ENCODE measurements around the gene CCSER1. TPM values are rescaled to one million over a fixed set of nuclear protein-coding genes. Genes with fewer than 3 reads are reported as not detected.

CCSER1 gene
- total RNA-seq, 1 donor from 2014 or later = 15.7 TPM

DNA sequence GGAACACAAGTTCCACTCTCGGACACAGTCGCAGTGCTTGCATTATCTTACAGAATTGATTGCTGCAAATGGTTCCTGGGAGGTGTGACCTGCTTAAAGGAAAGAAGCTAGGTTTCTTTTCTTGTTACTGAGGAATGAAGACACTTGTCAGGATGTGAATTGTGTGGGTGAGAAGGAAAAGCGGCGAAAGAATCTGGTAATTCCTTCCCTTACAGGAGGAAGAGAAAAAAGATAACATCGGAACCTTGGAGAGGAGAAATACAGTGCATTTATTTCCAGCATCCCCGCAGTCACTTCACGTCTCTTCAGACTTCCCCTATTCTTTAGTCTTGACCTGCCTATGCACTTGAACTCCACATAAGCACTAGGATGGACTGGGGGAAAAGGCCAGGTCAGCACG lies 389 bp upstream of the CCSER1 start:
- H3K27ac Mint-ChIP-seq (ENCODE audit: unreplicated experiment) = peak overlapping the region; percentile 45
- H3K36me3 Mint-ChIP-seq (ENCODE audit: unreplicated experiment) = no peaks in the 10 kb centered on the region
- peaks cover 8% of the 10 kb centered on the region for H3K9me3 Mint-ChIP-seq (ENCODE audit: unreplicated experiment)
- TF ChIP-seq, protein P1, sequence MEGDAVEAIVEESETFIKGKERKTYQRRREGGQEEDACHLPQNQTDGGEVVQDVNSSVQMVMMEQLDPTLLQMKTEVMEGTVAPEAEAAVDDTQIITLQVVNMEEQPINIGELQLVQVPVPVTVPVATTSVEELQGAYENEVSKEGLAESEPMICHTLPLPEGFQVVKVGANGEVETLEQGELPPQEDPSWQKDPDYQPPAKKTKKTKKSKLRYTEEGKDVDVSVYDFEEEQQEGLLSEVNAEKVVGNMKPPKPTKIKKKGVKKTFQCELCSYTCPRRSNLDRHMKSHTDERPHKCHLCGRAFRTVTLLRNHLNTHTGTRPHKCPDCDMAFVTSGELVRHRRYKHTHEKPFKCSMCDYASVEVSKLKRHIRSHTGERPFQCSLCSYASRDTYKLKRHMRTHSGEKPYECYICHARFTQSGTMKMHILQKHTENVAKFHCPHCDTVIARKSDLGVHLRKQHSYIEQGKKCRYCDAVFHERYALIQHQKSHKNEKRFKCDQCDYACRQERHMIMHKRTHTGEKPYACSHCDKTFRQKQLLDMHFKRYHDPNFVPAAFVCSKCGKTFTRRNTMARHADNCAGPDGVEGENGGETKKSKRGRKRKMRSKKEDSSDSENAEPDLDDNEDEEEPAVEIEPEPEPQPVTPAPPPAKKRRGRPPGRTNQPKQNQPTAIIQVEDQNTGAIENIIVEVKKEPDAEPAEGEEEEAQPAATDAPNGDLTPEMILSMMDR (IDR thresholded peaks at IDR 0.05; ENCODE audit: partially characterized antibody, unreplicated experiment) = no peak
- DNase-seq = no peak
- peaks cover 7% of the 10 kb centered on the region for H3K27me3 Mint-ChIP-seq (ENCODE audit: unreplicated experiment)
- peak overlapping the region; percentile 97 for H3K4me3 Mint-ChIP-seq (ENCODE audit: unreplicated experiment)
- H3K4me1 Mint-ChIP-seq (ENCODE audit: low read depth, unreplicated experiment) = peaks cover 8% of the 10 kb centered on the region

DNA sequence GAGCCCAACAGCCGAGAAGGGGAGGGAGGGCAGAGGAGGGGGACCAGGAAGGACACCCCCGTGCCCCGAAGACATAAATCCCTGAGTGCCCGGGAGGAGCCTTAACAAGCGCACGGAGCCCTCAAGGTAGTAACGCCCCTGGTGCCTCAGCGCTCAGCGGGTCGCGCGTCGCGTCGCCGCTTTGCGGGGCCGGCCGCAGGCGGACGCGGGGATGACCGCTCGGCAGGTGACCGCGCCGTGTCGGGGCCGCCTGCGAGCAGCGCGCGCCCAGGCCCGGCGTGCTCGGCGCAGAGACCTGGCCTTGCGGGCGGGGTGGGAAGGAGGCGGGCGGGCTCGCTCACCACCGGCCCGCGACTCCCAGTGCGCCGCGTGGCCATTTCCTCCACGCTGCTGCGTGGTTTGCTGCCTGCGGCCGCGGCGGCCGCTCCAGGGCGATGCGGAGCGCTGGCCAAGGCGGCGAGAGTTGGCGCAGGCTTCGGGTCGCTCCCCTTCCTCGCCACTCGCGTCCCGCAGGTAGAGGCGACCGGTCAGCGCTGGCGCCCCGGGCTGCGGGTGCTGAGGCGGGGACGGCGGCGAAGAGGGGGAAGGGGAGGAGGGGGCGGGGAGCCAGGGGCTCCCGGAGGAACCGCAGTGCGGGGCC lies 632 bp downstream of the CCSER1 start:
- peak; percentile 51 for DNase-seq
- peaks cover 6% of the 10 kb centered on the region for H3K27me3 Mint-ChIP-seq (ENCODE audit: unreplicated experiment)
- TF ChIP-seq, protein P1 (IDR thresholded peaks at IDR 0.05; ENCODE audit: partially characterized antibody, unreplicated experiment) = no peak
- H3K27ac Mint-ChIP-seq (ENCODE audit: unreplicated experiment) = peak overlapping the region; percentile 91
- peaks cover 8% of the 10 kb centered on the region for H3K9me3 Mint-ChIP-seq (ENCODE audit: unreplicated experiment)
- H3K4me3 Mint-ChIP-seq (ENCODE audit: unreplicated experiment) = peak overlapping the region; percentile 97
- peaks cover 5% of the 10 kb centered on the region for H3K4me1 Mint-ChIP-seq (ENCODE audit: low read depth, unreplicated experiment)
- H3K36me3 Mint-ChIP-seq (ENCODE audit: unreplicated experiment) = no peaks in the 10 kb centered on the region

DNA sequence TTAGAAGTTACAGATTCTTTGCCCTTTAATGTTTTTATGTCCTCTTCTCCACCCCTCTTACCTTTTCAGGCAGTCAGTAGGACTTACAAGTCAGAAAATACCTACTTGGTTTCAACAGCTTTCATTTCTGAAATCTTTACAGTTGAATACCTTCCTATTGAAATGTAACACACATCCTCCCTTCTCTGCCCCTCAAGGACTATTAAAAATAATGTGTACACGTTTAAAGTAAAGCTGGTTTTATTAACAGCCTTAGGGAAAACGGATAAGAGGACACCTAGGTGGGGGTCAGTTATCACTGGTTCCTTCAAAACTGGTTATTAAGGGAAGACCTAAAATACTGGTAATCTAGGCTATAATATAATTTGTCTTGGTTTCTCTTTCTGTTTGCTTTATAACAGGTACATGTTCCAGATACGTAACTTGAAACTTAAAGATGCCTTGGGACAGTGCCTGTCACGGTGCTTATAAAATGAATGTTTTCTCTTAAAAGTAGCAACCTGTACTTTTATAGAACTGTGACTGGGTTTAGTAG lies 1.8 kb downstream of the CCSER1 start:
- TF ChIP-seq, protein P1 (IDR thresholded peaks at IDR 0.05; ENCODE audit: partially characterized antibody, unreplicated experiment) = no peak
- no peak for DNase-seq
- Mint-ChIP-seq H3K27ac (ENCODE audit: unreplicated experiment) (peak overlapping the region; percentile 45), H3K4me3 (ENCODE audit: unreplicated experiment) (peak overlapping the region; percentile 88), H3K27me3 (ENCODE audit: unreplicated experiment) (peaks cover 6% of the 10 kb centered on the region), H3K9me3 (ENCODE audit: unreplicated experiment) (peaks cover 8% of the 10 kb centered on the region), H3K4me1 (ENCODE audit: low read depth, unreplicated experiment) (peaks cover 5% of the 10 kb centered on the region), H3K36me3 (ENCODE audit: unreplicated experiment) (no peaks in the 10 kb centered on the region)

DNA sequence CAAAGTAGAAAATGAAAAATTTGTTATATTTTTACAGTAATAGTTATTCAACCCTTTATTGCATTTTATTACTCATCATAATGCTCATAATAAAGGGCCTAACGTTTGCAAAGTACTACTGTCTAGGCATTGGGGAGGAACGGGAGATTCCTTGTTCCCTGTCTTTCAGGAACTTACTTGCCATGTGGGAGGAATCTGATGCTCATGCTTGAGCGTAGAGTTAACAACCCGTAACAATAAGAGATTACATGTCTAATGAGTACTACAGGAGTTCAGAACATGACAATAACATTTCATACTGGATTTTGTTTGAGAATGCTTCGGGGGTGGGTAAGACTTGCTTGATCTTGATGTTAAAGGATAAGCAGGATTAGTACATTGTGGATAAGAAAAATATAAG lies 2.9 kb downstream of the CCSER1 start:
- Mint-ChIP-seq H3K27ac (ENCODE audit: unreplicated experiment) (no peak overlapping the region), H3K36me3 (ENCODE audit: unreplicated experiment) (no peaks in the 10 kb centered on the region), H3K4me1 (ENCODE audit: low read depth, unreplicated experiment) (peaks cover 5% of the 10 kb centered on the region), H3K27me3 (ENCODE audit: unreplicated experiment) (peaks cover 6% of the 10 kb centered on the region), H3K4me3 (ENCODE audit: unreplicated experiment) (no peak overlapping the region), H3K9me3 (ENCODE audit: unreplicated experiment) (peaks cover 8% of the 10 kb centered on the region)
- no peak for DNase-seq
- TF ChIP-seq, protein P1 (IDR thresholded peaks at IDR 0.05; ENCODE audit: partially characterized antibody, unreplicated experiment) = no peak

DNA sequence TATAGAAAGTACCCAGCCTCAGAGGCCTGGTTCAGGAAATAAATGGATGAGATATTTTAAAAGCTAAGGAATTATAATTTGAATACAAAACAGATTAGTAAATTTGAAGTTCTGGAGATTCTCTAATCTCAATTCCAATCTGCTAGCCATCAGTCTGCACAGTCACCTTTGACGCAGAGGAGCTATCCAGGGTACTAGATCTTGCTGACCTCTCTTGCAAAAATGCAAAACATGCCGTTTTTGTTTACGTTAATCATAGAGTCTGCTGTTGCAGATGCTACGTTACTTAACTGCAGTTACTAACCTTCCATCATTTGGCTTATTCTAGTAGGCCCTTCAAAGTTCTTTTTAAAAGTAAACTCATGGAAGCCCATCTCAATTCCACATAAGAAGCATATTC lies 10.4 kb downstream of the CCSER1 start:
- Mint-ChIP-seq H3K9me3 (ENCODE audit: unreplicated experiment) (no peaks in the 10 kb centered on the region), H3K36me3 (ENCODE audit: unreplicated experiment) (no peaks in the 10 kb centered on the region), H3K4me1 (ENCODE audit: low read depth, unreplicated experiment) (no peaks in the 10 kb centered on the region), H3K4me3 (ENCODE audit: unreplicated experiment) (no peak overlapping the region), H3K27me3 (ENCODE audit: unreplicated experiment) (no peaks in the 10 kb centered on the region), H3K27ac (ENCODE audit: unreplicated experiment) (no peak overlapping the region)
- TF ChIP-seq, protein P1 (IDR thresholded peaks at IDR 0.05; ENCODE audit: partially characterized antibody, unreplicated experiment) = no peak
- DNase-seq = no peak
